H9 (cell line): ENCODE results near the gene KCTD17. TPM values are rescaled to one million over a fixed set of nuclear protein-coding genes. Genes with fewer than 3 reads are reported as not detected.

ENCODE experiments used
- DNase-seq: peaks from one replicate; pipeline ENCODE4 v3.0.0-alpha.2; 2017
- H2AFZ ChIP-seq: one replicate; pipeline ENCODE4 v1.6.1; 2013; ENCODE audit warnings: mild to moderate bottlenecking, low read length, control low read depth, moderate library complexity
- H2AK5ac ChIP-seq: 2 replicates; pipeline ENCODE4 v1.6.1; 2013; ENCODE audit warnings: low read length, control low read depth, mixed read lengths; ENCODE audit not compliant: insufficient read length
- H2BK120ac ChIP-seq: one replicate; pipeline ENCODE4 v1.6.1; 2013; ENCODE audit warnings: low read depth, mild to moderate bottlenecking, low read length, control low read depth, inconsistent platforms; ENCODE audit not compliant: poor library complexity, severe bottlenecking
- H2BK12ac ChIP-seq: 2 replicates; pipeline ENCODE4 v1.6.1; 2013; ENCODE audit warnings: low read length, control low read depth, mixed read lengths, low read depth; ENCODE audit not compliant: insufficient read length
- H2BK15ac ChIP-seq: 2 replicates; pipeline ENCODE4 v1.6.1; 2013; ENCODE audit warnings: low read depth, low read length, control low read depth
- H2BK20ac ChIP-seq: one replicate; pipeline ENCODE4 v1.6.1; 2013; ENCODE audit warnings: low read depth, mild to moderate bottlenecking, low read length, control low read depth, inconsistent platforms; ENCODE audit not compliant: poor library complexity, severe bottlenecking
- H2BK5ac ChIP-seq: 2 replicates; pipeline ENCODE4 v1.6.1; 2013; ENCODE audit warnings: low read length, control low read depth, mixed read lengths; ENCODE audit not compliant: insufficient read length
- H3K14ac ChIP-seq: 2 replicates; pipeline ENCODE4 v1.6.1; 2013; ENCODE audit warnings: low read length, control low read depth; ENCODE audit not compliant: insufficient read depth
- H3K18ac ChIP-seq: 2 replicates; pipeline ENCODE4 v1.6.1; 2013; ENCODE audit warnings: low read depth, mild to moderate bottlenecking, mixed read lengths, low read length, control low read depth; ENCODE audit not compliant: insufficient read length
- H3K23ac ChIP-seq: 2 replicates; pipeline ENCODE4 v1.6.1; 2013; ENCODE audit warnings: low read length, control low read depth, mixed read lengths, low read depth; ENCODE audit not compliant: insufficient read length
- H3K23me2 ChIP-seq: 2 replicates; pipeline ENCODE4 v1.6.1; 2013; ENCODE audit warnings: low read depth, mild to moderate bottlenecking, mixed read lengths, low read length, control low read depth; ENCODE audit not compliant: insufficient read length, poor library complexity, severe bottlenecking
- H3K27ac ChIP-seq: 2 replicates; pipeline ENCODE4 v1.5.1; 2013; ENCODE audit warnings: low read length, control low read depth, mixed read lengths, low read depth; ENCODE audit not compliant: insufficient read length
- H3K27me3 ChIP-seq: 2 replicates; pipeline ENCODE4 v1.6.1; 2013; ENCODE audit warnings: low read length, control low read depth, inconsistent platforms; ENCODE audit not compliant: insufficient read depth
- H3K4ac ChIP-seq: 2 replicates; pipeline ENCODE4 v1.6.1; 2013; ENCODE audit warnings: low read depth, mild to moderate bottlenecking, control low read depth, inconsistent platforms, low read length, moderate library complexity
- H3K4me1 ChIP-seq: 2 replicates; pipeline ENCODE4 v1.6.1; 2013; ENCODE audit warnings: low read length, control low read depth, inconsistent platforms; ENCODE audit not compliant: insufficient read depth
- H3K4me2 ChIP-seq: 2 replicates; pipeline ENCODE4 v1.6.1; 2013; ENCODE audit warnings: low read length, control low read depth, mixed read lengths; ENCODE audit not compliant: insufficient read length, insufficient read depth
- H3K56ac ChIP-seq: 2 replicates; pipeline ENCODE4 v1.6.1; 2013; ENCODE audit warnings: low read depth, mild to moderate bottlenecking, mixed read lengths, low read length, control low read depth; ENCODE audit not compliant: insufficient read length
- H3K79me1 ChIP-seq: 2 replicates; pipeline ENCODE4 v1.6.1; 2013; ENCODE audit warnings: low read depth, mild to moderate bottlenecking, moderate library complexity, low read length, control low read depth, inconsistent platforms; ENCODE audit not compliant: insufficient read depth, poor library complexity, severe bottlenecking
- H3K79me2 ChIP-seq: 2 replicates; pipeline ENCODE4 v1.6.1; 2013; ENCODE audit warnings: low read length, control low read depth, inconsistent platforms; ENCODE audit not compliant: insufficient read depth
- H3K9ac ChIP-seq: 2 replicates; pipeline ENCODE4 v1.6.1; 2013; ENCODE audit warnings: low read length, control low read depth, mixed read lengths; ENCODE audit not compliant: insufficient read length; ENCODE audit errors: extremely low read depth
- H3K9me3 ChIP-seq: one replicate; pipeline ENCODE4 v1.6.1; 2013; ENCODE audit warnings: low read depth, low read length, inconsistent platforms; ENCODE audit not compliant: control insufficient read depth
- H3T11ph ChIP-seq: one replicate; pipeline ENCODE4 v1.6.1; 2013; ENCODE audit warnings: mild to moderate bottlenecking, low read length, control low read depth, inconsistent platforms
- H4K20me1 ChIP-seq: one replicate; pipeline ENCODE4 v1.6.1; 2013; ENCODE audit not compliant: control insufficient read depth, insufficient read length, insufficient read depth
- H4K5ac ChIP-seq: 2 replicates; pipeline ENCODE4 v1.6.1; 2013; ENCODE audit warnings: low read depth, mild to moderate bottlenecking, mixed read lengths, low read length, control low read depth; ENCODE audit not compliant: insufficient read length
- H4K8ac ChIP-seq: replicated peaks from 2 replicates; pipeline ENCODE4 v1.6.1; 2013; ENCODE audit warnings: low read length, control low read depth, mixed read lengths, low read depth; ENCODE audit not compliant: insufficient read length
- H4K91ac ChIP-seq: 2 replicates; pipeline ENCODE4 v1.6.1; 2013; ENCODE audit warnings: low read depth, mild to moderate bottlenecking, moderate library complexity, mixed read lengths, low read length, control low read depth; ENCODE audit not compliant: insufficient read length
- H3K27ac Mint-ChIP-seq, 3 experiments: 2 replicates in 2 of 3; 3 replicates in 1 of 3; pipeline ENCODE4 v1.8.0; 2020 to 2021; ENCODE audit warnings: mixed read lengths in 3 of 3, mild to moderate bottlenecking in 1 of 3, moderate library complexity in 1 of 3
- H3K27me3 Mint-ChIP-seq: 2 replicates; pipeline ENCODE4 v1.8.0; 2021; ENCODE audit warnings: low read depth, mild to moderate bottlenecking, moderate library complexity, mixed read lengths
- H3K36me3 Mint-ChIP-seq, 3 experiments: 2 replicates in 2 of 3; 3 replicates in 1 of 3; pipeline ENCODE4 v1.8.0; 2020 to 2021; ENCODE audit warnings: low read depth in 3 of 3, mixed read lengths in 3 of 3; ENCODE audit not compliant: insufficient read depth in 1 of 3
- H3K4me1 Mint-ChIP-seq, 2 experiments: 2 replicates each; pipeline ENCODE4 v1.8.0; 2020; ENCODE audit warnings: mixed read lengths in 2 of 2
- H3K4me3 Mint-ChIP-seq, 2 experiments: 2 replicates in 1 of 2; 3 replicates in 1 of 2; pipeline ENCODE4 v1.8.0; 2020 to 2021; ENCODE audit warnings: mild to moderate bottlenecking in 2 of 2, mixed read lengths in 2 of 2, moderate library complexity in 1 of 2
- H3K9me3 Mint-ChIP-seq, 2 experiments: 2 replicates in 1 of 2; 3 replicates in 1 of 2; pipeline ENCODE4 v1.8.0; 2020; ENCODE audit warnings: mild to moderate bottlenecking in 2 of 2, mixed read lengths in 2 of 2, moderate library complexity in 1 of 2
- CTCF ChIP-seq: fragments of 200-600 bp; sonication (generic); conservative IDR thresholded peaks from 3 replicates; pipeline ENCODE4 v1.8.0; 2021; ENCODE audit warnings: antibody characterized with exemption, mild to moderate bottlenecking
- WGBS: extraction: QIAGEN DNeasy Blood & Tissue Kit; methylation state at CpG from one replicate; pipeline ENCODE4 v1.1.7; 2013; ENCODE audit warnings: missing lambda C conversion rate, low lambda C conversion rate, mixed read lengths; ENCODE audit not compliant: insufficient read length; ENCODE audit errors: extremely low coverage; 5-methylcytosine and 5-hydroxymethylcytosine counted together
- total RNA-seq: library from RNA; stranded (reverse); gene quantifications from 2 replicates; pipeline ENCODE4 v1.2.1, GENCODE V29; 2021

KCTD17 gene
- total RNA-seq, 1 experiment from 2014 or later: 34.1 TPM

GRCh38 chr22:37054600-37055365 is 3.2 kb downstream of the KCTD17 start:
- Histone ChIP-seq H4K91ac (no peak overlapping the region), H2BK120ac (no peak overlapping the region), H3K27me3 (no peaks in the 10 kb centered on the region), H2BK5ac (no peak overlapping the region), H3K9ac (no peak overlapping the region), H4K20me1 (no peaks in the 10 kb centered on the region), H3K18ac (no peak overlapping the region), H3K14ac (no peak overlapping the region), H2AFZ (no peak overlapping the region), H3K27ac (no peak overlapping the region), H3K79me2 (no peaks in the 10 kb centered on the region), H3K4ac (no peak overlapping the region), H3T11ph (no peak overlapping the region), H3K4me1 (no peaks in the 10 kb centered on the region), H3K56ac (no peak overlapping the region), H3K9me3 (no peaks in the 10 kb centered on the region), H4K5ac (no peak overlapping the region), H2BK15ac (no peak overlapping the region), H3K23me2 (peaks cover 5% of the 10 kb centered on the region), H3K4me2 (no peak overlapping the region), H3K23ac (no peak overlapping the region), H2BK20ac (no peak overlapping the region), H4K8ac (no peak overlapping the region), H3K79me1 (no peaks in the 10 kb centered on the region), H2BK12ac (no peak overlapping the region), H2AK5ac (no peak overlapping the region)
- TF ChIP-seq CTCF: no peak
- WGBS: no CpG with 5 or more reads among the region's 20 CpGs
- Mint-ChIP-seq H3K36me3 (peaks cover 7 to 39% (median 16%) of the 10 kb centered on the region in 3 experiments; a peak in 6 of 7 replicates), H3K27ac (no peak overlapping the region), H3K27me3 (peaks cover 12% of the 10 kb centered on the region), H3K4me3 (no peak overlapping the region), H3K4me1 (peaks cover 4 to 12% of the 10 kb centered on the region in 2 experiments), H3K9me3 (no peaks in the 10 kb centered on the region; a peak in 1 of 5 replicates)
- DNase-seq: no peak
